DND-41 (cell line): ENCODE data around the gene HEG1.
"Not testable (repeated sequence)": the region's sequence is repeated elsewhere in the genome, so short reads cannot be mapped to it uniquely, and the experiment has no call there.

Experiments used
- ATAC-seq: fragments of 200-7000 bp; cut with Tn5 transposase; 3 replicates; pipeline ENCODE4 v1.9.1; 2021; ENCODE audit warnings: low read depth; ENCODE audit not compliant: insufficient read depth
- DNase-seq: peaks from one replicate; pipeline ENCODE4 v3.0.0-alpha.2; 2020
- H2AFZ ChIP-seq: 2 replicates; pipeline ENCODE4 v1.6.0; 2012; ENCODE audit warnings: low read depth, low read length
- H3K27ac ChIP-seq: 2 replicates; pipeline ENCODE4 v1.5.1; 2012; ENCODE audit warnings: low read length, inconsistent platforms
- H3K27me3 ChIP-seq: fragments of 200-600 bp; sonication (generic); 2 replicates; pipeline ENCODE4 v1.6.0; 2012; ENCODE audit warnings: low read length, mild to moderate bottlenecking, inconsistent platforms; ENCODE audit not compliant: insufficient read depth, poor library complexity
- H3K36me3 ChIP-seq: 2 replicates; pipeline ENCODE4 v1.5.1; 2012; ENCODE audit warnings: low read length, inconsistent platforms; ENCODE audit not compliant: insufficient read depth
- H3K4me1 ChIP-seq: 2 replicates; pipeline ENCODE4 v1.5.1; 2012; ENCODE audit warnings: mild to moderate bottlenecking, low read length; ENCODE audit not compliant: insufficient read depth
- H3K4me2 ChIP-seq: 2 replicates; pipeline ENCODE4 v1.6.0; 2012; ENCODE audit warnings: mild to moderate bottlenecking, moderate library complexity, low read length, inconsistent platforms; ENCODE audit not compliant: insufficient read depth
- H3K4me3 ChIP-seq, 2 experiments: fragments of 200-600 bp in 1 of 2; shearing (Covaris generic) in 1 of 2; 2 replicates each; pipeline ENCODE4 v1.5.1; 2012 to 2016; ENCODE audit warnings: inconsistent platforms in 2 of 2, low read length in 2 of 2, mild to moderate bottlenecking in 2 of 2, low read depth in 1 of 2, moderate library complexity in 1 of 2
- H3K79me2 ChIP-seq: 2 replicates; pipeline ENCODE4 v1.6.0; 2012; ENCODE audit warnings: low read length, inconsistent platforms; ENCODE audit not compliant: insufficient read depth
- H3K9ac ChIP-seq: 2 replicates; pipeline ENCODE4 v1.6.0; 2012; ENCODE audit warnings: low read depth, mild to moderate bottlenecking, inconsistent platforms, low read length, moderate library complexity
- H3K9me3 ChIP-seq: 2 replicates; pipeline ENCODE4 v1.5.1; 2012; ENCODE audit warnings: low read length, moderate library complexity, mild to moderate bottlenecking, inconsistent platforms; ENCODE audit not compliant: insufficient read depth, severe bottlenecking
- H4K20me1 ChIP-seq: 2 replicates; pipeline ENCODE4 v1.6.0; 2012; ENCODE audit warnings: low read length; ENCODE audit not compliant: insufficient read depth
- EZH2 ChIP-seq: IDR thresholded peaks from 3 replicates; pipeline ENCODE4 v1.6.1; 2012; ENCODE audit warnings: borderline replicate concordance, low read depth, mild to moderate bottlenecking, moderate library complexity, low read length, inconsistent platforms; ENCODE audit not compliant: severe bottlenecking
- TF ChIP-seq, protein P1 (sequence below): IDR thresholded peaks from 2 replicates; pipeline ENCODE4 v1.5.1; 2012; ENCODE audit warnings: borderline replicate concordance, low read length, moderate library complexity, mild to moderate bottlenecking; ENCODE audit not compliant: poor library complexity, severe bottlenecking; ENCODE audit errors: extremely low read depth

Gene HEG1

DNA sequence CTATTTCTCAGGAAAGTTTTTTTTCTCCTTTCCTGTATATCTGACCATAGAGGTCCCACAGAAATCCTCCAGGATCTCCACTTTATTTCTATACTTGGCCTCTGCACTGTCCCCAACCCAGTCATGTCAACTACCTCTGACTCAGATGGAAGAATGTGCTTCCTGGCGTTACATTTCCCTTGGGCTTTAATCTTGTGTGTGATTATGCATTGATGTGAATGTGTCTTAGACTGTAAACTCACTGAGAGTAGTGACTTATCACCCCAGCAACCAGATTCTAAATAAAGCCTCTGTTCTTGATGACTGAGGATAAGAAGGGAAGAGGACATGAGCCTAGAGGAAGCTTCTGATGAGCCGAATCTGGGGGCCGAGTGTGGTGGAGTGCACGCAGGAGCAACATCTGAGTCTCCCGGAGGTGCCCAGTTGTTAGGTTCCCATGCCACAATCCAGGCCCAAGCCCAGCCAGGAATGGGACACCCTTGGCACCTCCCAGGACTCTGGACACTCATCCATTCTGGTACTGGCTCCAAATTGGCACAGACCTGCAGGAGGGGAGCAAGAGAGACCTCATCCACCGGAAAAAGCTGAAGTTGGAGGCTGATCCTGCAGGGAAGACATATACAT lies 32.1 kb upstream of the HEG1 start:
- Histone ChIP-seq H2AFZ (no peak overlapping the region), H3K27me3 (peaks cover 15% of the 10 kb centered on the region), H3K36me3 (no peaks in the 10 kb centered on the region), H3K9ac (no peak overlapping the region), H3K79me2 (no peaks in the 10 kb centered on the region), H3K4me2 (no peak overlapping the region), H3K9me3 (no peaks in the 10 kb centered on the region), H4K20me1 (no peaks in the 10 kb centered on the region), H3K27ac (no peak overlapping the region), H3K4me1 (no peaks in the 10 kb centered on the region), H3K4me3 (no peak overlapping the region)
- no peak for ATAC-seq
- TF ChIP-seq, protein P1, sequence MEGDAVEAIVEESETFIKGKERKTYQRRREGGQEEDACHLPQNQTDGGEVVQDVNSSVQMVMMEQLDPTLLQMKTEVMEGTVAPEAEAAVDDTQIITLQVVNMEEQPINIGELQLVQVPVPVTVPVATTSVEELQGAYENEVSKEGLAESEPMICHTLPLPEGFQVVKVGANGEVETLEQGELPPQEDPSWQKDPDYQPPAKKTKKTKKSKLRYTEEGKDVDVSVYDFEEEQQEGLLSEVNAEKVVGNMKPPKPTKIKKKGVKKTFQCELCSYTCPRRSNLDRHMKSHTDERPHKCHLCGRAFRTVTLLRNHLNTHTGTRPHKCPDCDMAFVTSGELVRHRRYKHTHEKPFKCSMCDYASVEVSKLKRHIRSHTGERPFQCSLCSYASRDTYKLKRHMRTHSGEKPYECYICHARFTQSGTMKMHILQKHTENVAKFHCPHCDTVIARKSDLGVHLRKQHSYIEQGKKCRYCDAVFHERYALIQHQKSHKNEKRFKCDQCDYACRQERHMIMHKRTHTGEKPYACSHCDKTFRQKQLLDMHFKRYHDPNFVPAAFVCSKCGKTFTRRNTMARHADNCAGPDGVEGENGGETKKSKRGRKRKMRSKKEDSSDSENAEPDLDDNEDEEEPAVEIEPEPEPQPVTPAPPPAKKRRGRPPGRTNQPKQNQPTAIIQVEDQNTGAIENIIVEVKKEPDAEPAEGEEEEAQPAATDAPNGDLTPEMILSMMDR = no peak
- no peak for TF ChIP-seq EZH2
- no peak for DNase-seq

- Histone ChIP-seq H3K79me2 (no peaks in the 10 kb centered on the region), H3K9ac (no peak overlapping the region), H3K36me3 (no peaks in the 10 kb centered on the region), H3K27me3 (peaks cover 12% of the 10 kb centered on the region), H2AFZ (no peak overlapping the region), H3K4me2 (no peak overlapping the region), H3K27ac (no peak overlapping the region), H3K9me3 (no peaks in the 10 kb centered on the region), H3K4me1 (no peaks in the 10 kb centered on the region), H3K4me3 (no peak overlapping the region), H4K20me1 (no peaks in the 10 kb centered on the region)
- DNase-seq (no peak), ATAC-seq (no peak)
- TF ChIP-seq, protein P1 = no peak
- TF ChIP-seq EZH2 = no peak
These were observed 29.4 kb upstream of the HEG1 start for GRCh38 chr3:125085166-125085565.

DNA sequence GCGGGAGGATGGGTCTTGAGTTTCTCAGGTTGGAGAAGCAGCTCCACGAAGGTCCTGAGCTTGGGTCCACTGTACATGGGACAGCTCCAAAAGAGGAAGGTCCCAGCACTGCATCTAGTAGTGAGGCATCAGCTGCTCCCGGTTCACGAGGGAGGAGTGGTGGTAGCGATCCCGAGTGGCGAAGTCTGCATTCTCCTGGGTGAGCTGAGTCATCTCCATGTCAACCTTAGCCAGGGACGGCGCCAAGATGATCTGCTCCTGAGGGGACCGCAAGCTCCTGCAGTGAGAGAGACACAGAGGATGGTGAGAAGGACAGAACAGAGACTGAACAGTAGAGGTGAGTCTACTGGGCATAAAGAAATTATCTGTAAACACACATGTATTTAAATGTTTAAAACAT lies 28.0 kb upstream of the HEG1 start:
- no peaks in the 10 kb centered on the region for H4K20me1 ChIP-seq
- H3K36me3 ChIP-seq = no peaks in the 10 kb centered on the region
- H3K27ac ChIP-seq = no peak overlapping the region
- H3K79me2 ChIP-seq = no peaks in the 10 kb centered on the region
- no peak overlapping the region for H2AFZ ChIP-seq
- no peak overlapping the region for H3K9ac ChIP-seq
- no peaks in the 10 kb centered on the region for H3K4me1 ChIP-seq
- no peak for ATAC-seq
- H3K4me2 ChIP-seq = no peak overlapping the region
- peaks cover 12% of the 10 kb centered on the region for H3K27me3 ChIP-seq
- DNase-seq = no peak
- TF ChIP-seq, protein P1 = no peak
- TF ChIP-seq EZH2 = no peak
- H3K4me3 ChIP-seq = no peak overlapping the region
- H3K9me3 ChIP-seq = no peaks in the 10 kb centered on the region

GRCh38 chr3:125082339-125082738 lies 26.5 kb upstream of the HEG1 start:
- ATAC-seq = not testable (repeated sequence)

More at GRCh38 chr3:125082339-125082738, 26.5 kb upstream of the HEG1 start:
- H4K20me1 ChIP-seq, H2AFZ ChIP-seq, DNase-seq, H3K27ac ChIP-seq, H3K4me1 ChIP-seq, H3K79me2 ChIP-seq, H3K4me3 ChIP-seq, H3K9me3 ChIP-seq, H3K4me2 ChIP-seq, H3K36me3 ChIP-seq, H3K9ac ChIP-seq: not testable (repeated sequence)
- peaks cover 12% of the 10 kb centered on the region for H3K27me3 ChIP-seq
